Breast epithelium (tissue), 4 donors: Measurements from ENCODE around the gene AFAP1. TPM values are rescaled to one million over a fixed set of nuclear protein-coding genes. Genes with fewer than 3 reads are reported as not detected.
A peak's percentile ranks its signal among the peaks of the same experiment; 100 is the strongest.

Experiments
- DNase-seq, 2 donors: peaks; one replicate each; pipeline ENCODE4 v3.0.0-alpha.2; 2019; ENCODE audit warnings: low spot score in 2 of 2
- H3K27ac ChIP-seq, 2 donors: fragments of 200-600 bp; sonication (generic) in 1 of 2; one replicate each; pipeline ENCODE4 v1.5.1; 2016 to 2019; ENCODE audit warnings: mild to moderate bottlenecking in 1 of 2
- H3K27me3 ChIP-seq, 2 donors: fragments of 200-600 bp; sonication (generic) in 1 of 2; one replicate each; pipeline versions ENCODE4 v1.5.1 to v1.6.0; 2017 to 2019; ENCODE audit warnings: control low read depth in 1 of 2, mild to moderate bottlenecking in 1 of 2
- H3K36me3 ChIP-seq: fragments of 200-600 bp; one replicate; pipeline ENCODE4 v1.5.1; 2019
- H3K4me1 ChIP-seq, 2 donors: fragments of 200-600 bp; sonication (generic); one replicate each; pipeline ENCODE4 v1.5.1; 2016 to 2019; ENCODE audit warnings: control low read depth in 1 of 2
- H3K4me3 ChIP-seq, 3 donors: fragments of 200-600 bp; sonication (generic); 1 replicate in 2 of 3; 2 replicates in 1 of 3; pipeline ENCODE4 v1.5.1; 2016 to 2019; ENCODE audit warnings: mild to moderate bottlenecking in 3 of 3, moderate library complexity in 2 of 3
- H3K9me3 ChIP-seq, 2 donors: fragments of 200-600 bp; sonication (generic) in 1 of 2; one replicate each; pipeline ENCODE4 v1.5.1; 2016 to 2019; ENCODE audit warnings: control low read depth in 1 of 2
- CTCF ChIP-seq, 3 donors: fragments of 450-650 bp; IDR thresholded peaks; one replicate each; pipeline ENCODE4 v1.5.1; 2016 to 2017; ENCODE audit warnings: antibody characterized with exemption in 3 of 3, mild to moderate bottlenecking in 3 of 3, moderate library complexity in 3 of 3
- POLR2A ChIP-seq: fragments of 450-650 bp; IDR thresholded peaks from one replicate; pipeline ENCODE4 v1.6.1; 2016; ENCODE audit warnings: antibody characterized with exemption, mild to moderate bottlenecking, moderate library complexity
- POLR2AphosphoS5 ChIP-seq, 3 donors: sonication (generic); formaldehyde crosslinking; IDR thresholded peaks; one replicate each; pipeline ENCODE4 v1.6.1; 2017; ENCODE audit warnings: antibody characterized with exemption in 3 of 3
- intact Hi-C: fragments of 100-400 bp; cut with DNase I; formaldehyde crosslinking; loops from one replicate; pipeline ENCODE4 v1.15.1; 2023; ENCODE audit warnings: low total_unique reads
- total RNA-seq, 3 donors: library from RNA; depleted of rRNA; stranded (reverse); fragments of >200 nt; gene quantifications; one replicate each; pipeline ENCODE4 v1.1.0, GENCODE V29; 2016

Gene AFAP1
- total RNA-seq, 3 donors from 2014 or later, result 14.5 to 21.6 (median 16.6) TPM

DNA sequence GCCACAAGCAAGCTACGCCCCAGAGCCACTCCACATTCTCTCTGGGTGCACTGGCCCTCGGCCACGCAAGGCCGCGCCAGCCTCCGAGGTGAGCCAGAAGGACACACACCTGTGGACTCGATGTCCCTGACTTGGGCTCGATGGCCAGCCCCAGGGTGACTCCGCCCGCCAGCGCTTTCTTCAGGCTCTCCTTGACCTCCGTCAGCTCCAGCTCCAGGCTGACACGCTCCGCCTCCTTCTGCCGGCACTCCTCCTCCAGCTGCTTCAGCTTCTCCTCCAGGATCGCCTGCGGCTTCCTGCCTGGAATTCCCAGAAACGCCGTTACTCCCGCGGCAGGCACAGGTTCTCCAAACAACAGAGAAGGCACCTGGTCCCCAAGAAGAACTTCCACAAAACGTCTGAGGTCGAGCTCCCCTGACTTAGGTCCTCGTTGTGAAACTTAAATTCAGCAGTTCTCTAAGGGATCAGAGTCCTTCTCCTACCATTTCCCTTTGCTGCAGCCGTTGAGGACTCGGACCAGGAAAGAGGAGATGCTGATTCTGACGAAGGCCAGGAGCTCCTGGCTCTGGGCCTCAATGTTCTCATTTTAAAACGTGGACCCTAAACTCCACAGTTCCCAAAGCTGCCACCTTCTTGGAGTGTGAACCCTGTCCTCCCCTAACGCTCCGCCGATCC, 166.8 kb downstream of the AFAP1 start:
- Histone ChIP-seq H3K4me1 (no peaks in the 10 kb centered on the region), H3K27me3 (no peaks in the 10 kb centered on the region), H3K4me3 (peak overlapping the region in 1 of 3 donors; percentile 15), H3K36me3 (no peaks in the 10 kb centered on the region), H3K27ac (no peak overlapping the region), H3K9me3 (no peaks in the 10 kb centered on the region)
- intact Hi-C loops, result no loop called here
- TF ChIP-seq POLR2AphosphoS5 (IDR thresholded peaks at IDR 0.05) (no peak), CTCF (IDR thresholded peaks at IDR 0.05) (no peak), POLR2A (no peak)
- DNase-seq, result peak in 1 of 2 donors; percentile 51

DNA sequence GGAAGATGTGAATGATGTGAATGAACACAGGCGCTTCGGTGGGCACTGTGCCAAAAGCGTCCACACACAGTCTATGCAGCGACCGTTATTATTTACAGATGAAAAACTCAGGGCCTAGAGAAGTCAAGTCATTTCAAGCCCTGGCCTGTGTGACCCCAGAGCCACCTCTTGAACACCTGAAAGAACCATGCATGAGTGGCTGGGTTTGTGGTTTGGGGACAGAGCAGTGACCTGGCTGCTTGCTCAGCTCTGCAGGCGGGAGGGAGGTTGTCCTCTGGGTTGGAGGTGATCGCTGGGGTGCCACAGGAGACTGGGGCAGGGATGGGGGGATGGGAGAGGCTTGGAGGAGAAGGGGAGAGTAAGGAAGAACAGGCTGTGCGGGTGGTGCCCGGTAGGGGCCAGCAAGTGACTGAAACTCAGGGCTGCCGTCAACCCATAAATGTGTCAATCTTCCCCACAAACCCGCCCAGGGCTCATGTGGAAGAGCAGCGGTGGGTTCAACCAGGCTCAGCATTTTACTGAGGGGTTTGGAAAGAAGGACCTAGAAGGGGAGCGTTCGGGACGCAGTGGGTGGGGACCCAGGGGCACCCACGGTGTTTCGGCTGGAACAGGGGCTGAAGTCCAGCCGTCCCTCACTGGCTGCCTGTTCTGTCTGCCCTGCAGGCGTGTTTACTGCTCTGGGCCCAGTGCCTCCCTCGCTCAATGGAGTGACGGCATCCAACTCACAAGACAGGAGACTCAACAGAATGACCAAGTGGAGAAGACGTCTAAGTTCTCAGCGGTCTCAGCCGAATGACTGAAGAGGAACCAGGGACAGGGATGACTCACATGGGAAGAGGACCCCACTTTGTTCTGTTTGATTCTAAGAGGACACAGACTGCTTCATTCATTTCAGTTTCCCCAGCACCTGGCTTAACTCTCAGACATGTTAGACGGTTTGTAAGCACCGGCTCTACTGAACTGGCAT, 167.8 kb downstream of the AFAP1 start:
- H3K36me3 ChIP-seq, result no peaks in the 10 kb centered on the region
- no peaks in the 10 kb centered on the region for H3K27me3 ChIP-seq
- H3K4me1 ChIP-seq, result no peaks in the 10 kb centered on the region
- no peak overlapping the region for H3K27ac ChIP-seq
- DNase-seq, result peak in 1 of 2 donors; percentile 49
- no peaks in the 10 kb centered on the region for H3K9me3 ChIP-seq
- no peak for TF ChIP-seq POLR2AphosphoS5 (IDR thresholded peaks at IDR 0.05)
- TF ChIP-seq POLR2A, result no peak
- no peak for TF ChIP-seq CTCF (IDR thresholded peaks at IDR 0.05)
- intact Hi-C loops, result no loop called here
- no peak overlapping the region for H3K4me3 ChIP-seq

DNA sequence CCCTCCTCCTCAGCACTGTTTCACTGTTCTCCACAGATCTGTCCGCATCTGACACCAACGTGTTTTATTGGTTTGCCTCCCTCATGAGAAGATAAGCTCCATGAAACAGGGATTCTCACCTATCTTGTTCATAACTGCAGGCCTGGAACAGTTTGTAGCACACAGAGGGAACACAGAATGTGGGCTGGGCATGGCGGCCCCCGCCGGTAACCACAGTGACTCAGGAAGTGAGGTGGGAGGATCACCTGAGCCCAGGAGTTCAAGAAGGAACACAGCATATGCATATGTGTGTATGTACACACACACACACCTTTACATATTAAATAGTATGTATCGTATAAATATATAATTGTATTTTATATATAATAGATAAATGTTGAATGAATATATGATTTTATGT, 168.6 kb downstream of the AFAP1 start:
- intact Hi-C loops, result no loop called here
- TF ChIP-seq POLR2A (no peak), POLR2AphosphoS5 (IDR thresholded peaks at IDR 0.05) (no peak)
- DNase-seq, result no peak
- no peaks in the 10 kb centered on the region for H3K4me1 ChIP-seq
- H3K27ac ChIP-seq, result no peak overlapping the region
- H3K9me3 ChIP-seq, result no peaks in the 10 kb centered on the region
- H3K4me3 ChIP-seq, result no peak overlapping the region
- no peaks in the 10 kb centered on the region for H3K27me3 ChIP-seq
- H3K36me3 ChIP-seq, result no peaks in the 10 kb centered on the region

GRCh38 chr4:7770224-7771050, 169.2 kb downstream of the AFAP1 start:
- Histone ChIP-seq H3K27ac (no peak overlapping the region), H3K4me1 (no peaks in the 10 kb centered on the region), H3K36me3 (no peaks in the 10 kb centered on the region), H3K27me3 (no peaks in the 10 kb centered on the region), H3K9me3 (no peaks in the 10 kb centered on the region), H3K4me3 (no peak overlapping the region)
- peak in 1 of 2 donors; percentile 50 for DNase-seq
- no peak for TF ChIP-seq POLR2A
- TF ChIP-seq POLR2AphosphoS5 (IDR thresholded peaks at IDR 0.05), result no peak
- no peak for TF ChIP-seq CTCF (IDR thresholded peaks at IDR 0.05)
- intact Hi-C loops, result no loop called here
